Muscle of leg (tissue), 16 donors: ENCODE measurements around the gene DYNC1I1. TPM values are rescaled to one million over a fixed set of nuclear protein-coding genes. Genes with fewer than 3 reads are reported as not detected.

Source experiments
- DNase-seq: peaks from one replicate; pipeline ENCODE4 v3.0.0; 2013
- H3K27ac ChIP-seq: one replicate; pipeline ENCODE4 v1.5.1; 2013; ENCODE audit warnings: mild to moderate bottlenecking, low read length, control low read depth
- H3K27me3 ChIP-seq: one replicate; pipeline ENCODE4 v1.6.1; 2013; ENCODE audit warnings: low read length; ENCODE audit not compliant: control insufficient read depth, insufficient read depth
- H3K36me3 ChIP-seq: one replicate; pipeline ENCODE4 v1.6.1; 2013; ENCODE audit warnings: low read length; ENCODE audit not compliant: control insufficient read depth, insufficient read depth
- H3K4me1 ChIP-seq: one replicate; pipeline ENCODE4 v1.6.1; 2013; ENCODE audit warnings: low read length; ENCODE audit not compliant: control insufficient read depth, insufficient read depth
- H3K4me3 ChIP-seq: one replicate; pipeline ENCODE4 v1.5.1; 2013; ENCODE audit warnings: low read length, control low read depth
- H3K9me3 ChIP-seq: replicated peaks from 2 replicates; pipeline ENCODE4 v1.6.1; 2013; ENCODE audit warnings: low read depth, low read length; ENCODE audit not compliant: control insufficient read depth
- WGBS: methylation state at CpG from one replicate; pipeline ENCODE4 v1.1.5; 2013; ENCODE audit warnings: missing lambda C conversion rate; ENCODE audit not compliant: insufficient coverage; 5-methylcytosine and 5-hydroxymethylcytosine counted together
- long read RNA-seq, 11 donors: transcript quantifications; one replicate each; lab custom pipeline, GENCODE V29; 2026
- polyA plus RNA-seq, 8 donors: library from polyadenylated mRNA; unstranded; fragments of 120-200 nt; gene quantifications; one replicate each; pipeline versions ENCODE4 v1.2.1 to v1.2.3, GENCODE V29; 2013; ENCODE audit warnings: inconsistent platforms in 1 of 8, low replicate concordance in 1 of 8; ENCODE audit not compliant: insufficient read length in 8 of 8, insufficient read depth in 1 of 8
- total RNA-seq: library from RNA; stranded (reverse); fragments of 120-200 nt; gene quantifications from one replicate; pipeline ENCODE4 v1.2.4, GENCODE V29; 2013

The DYNC1I1 gene
- total RNA-seq, result 0.53 TPM
- polyA plus RNA-seq, result 1 to 10 TPM in 5 of 8 donors, under 1 TPM in 3; 0.39 to 1.3 (median 1.1) TPM
- long read RNA-seq, donor 1, result 0 reads
- long read RNA-seq, donor 2, result 0 reads
- long read RNA-seq, donor 3, result 0 reads
- long read RNA-seq, donor 4, result 0 reads
- long read RNA-seq, donor 5, partial matches to known transcripts, result 0 of 1 reads
- long read RNA-seq, donor 5, other reads (novel, unspliced or antisense), result 0 of 1 reads
- long read RNA-seq, donor 6, result 0 reads
- long read RNA-seq, donor 7, result 0 reads
- long read RNA-seq, donor 8, partial matches to known transcripts, result 0 of 1 reads
- long read RNA-seq, donor 8, other reads (novel, unspliced or antisense), result 0 of 1 reads
- long read RNA-seq, donor 9, result 0 reads
- long read RNA-seq, donor 10, result 0 reads
- long read RNA-seq, donor 11, result 0 reads

DNA sequence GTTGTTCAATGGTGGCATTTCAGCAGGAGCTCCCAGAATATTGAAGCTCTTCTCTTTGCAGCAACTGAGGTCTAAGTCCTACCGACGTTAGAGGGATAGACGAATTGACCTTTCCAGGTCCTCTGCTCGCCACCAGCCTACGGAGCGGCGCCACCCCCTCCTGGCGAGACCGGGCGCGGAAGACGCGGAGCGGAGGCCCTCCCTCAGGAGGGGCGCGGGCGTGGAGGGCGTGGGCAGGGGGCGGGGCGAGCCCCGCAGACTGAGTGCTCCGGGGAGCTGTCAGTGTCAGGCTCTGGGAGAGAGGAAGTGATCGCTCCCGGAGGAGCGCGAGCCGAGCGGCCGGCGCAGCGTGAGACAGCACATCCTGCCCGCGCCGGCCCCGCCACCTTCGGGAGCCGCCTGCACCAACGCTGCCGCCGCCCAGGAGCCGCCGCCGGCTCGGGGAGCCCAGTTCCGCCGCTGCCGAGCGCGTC, at the start of gene DYNC1I1:
DYNC1I1 (plus strand) TSS at position 257 of the 473 bp plus-strand sequence. CDS start 32,176 bp downstream, outside the sequence.
- peak within 1 kb of the TSS; percentile 41 for H3K4me3 ChIP-seq
- H3K27ac ChIP-seq, result no peak within 1 kb of the TSS
- H3K27me3 ChIP-seq, result peaks cover 10% of the 10 kb centered on the region
- H3K4me1 ChIP-seq, result peaks cover 9% of the 10 kb centered on the region
- DNase-seq, result peak; percentile 57
- no peaks in the 10 kb centered on the region for H3K36me3 ChIP-seq
- H3K9me3 ChIP-seq, result no peaks in the 10 kb centered on the region
- WGBS, result under 1% methylated on average over 47 of the region's 49 CpGs

DNA sequence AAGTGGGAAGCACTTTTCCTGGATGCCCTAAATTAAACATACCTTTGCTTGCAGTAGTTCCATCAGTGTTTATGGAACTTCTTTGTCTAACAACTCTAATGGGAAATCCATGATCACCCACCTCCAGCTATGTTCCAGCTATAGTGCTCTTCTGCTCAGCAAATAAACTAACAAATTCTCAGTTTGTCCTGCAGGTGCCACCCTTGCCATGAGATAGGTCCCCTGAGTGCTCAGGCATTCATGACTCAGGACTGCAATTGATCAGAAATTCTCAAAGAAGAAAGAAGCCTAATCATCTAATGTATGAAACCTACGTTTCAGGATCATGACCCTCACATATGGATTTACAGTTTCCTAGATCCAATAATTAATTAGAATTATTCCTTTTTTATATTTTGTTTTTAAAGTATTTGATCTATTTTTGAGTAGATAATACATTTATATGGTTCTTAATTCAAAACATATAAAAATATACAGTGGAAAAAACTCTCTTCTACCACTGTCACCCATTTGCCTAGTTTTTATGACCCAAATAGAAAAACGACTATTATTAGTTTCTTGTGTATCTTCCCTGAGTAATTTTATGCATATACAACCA, 48.7 kb upstream of the DYNC1I1 start:
- Histone ChIP-seq H3K27ac (no peak overlapping the region), H3K27me3 (no peaks in the 10 kb centered on the region), H3K4me3 (no peak overlapping the region), H3K9me3 (no peaks in the 10 kb centered on the region), H3K4me1 (no peaks in the 10 kb centered on the region), H3K36me3 (no peaks in the 10 kb centered on the region)
- peak; percentile 14 for DNase-seq
- no CpG with 5 or more reads among the region's 2 CpGs for WGBS

DNA sequence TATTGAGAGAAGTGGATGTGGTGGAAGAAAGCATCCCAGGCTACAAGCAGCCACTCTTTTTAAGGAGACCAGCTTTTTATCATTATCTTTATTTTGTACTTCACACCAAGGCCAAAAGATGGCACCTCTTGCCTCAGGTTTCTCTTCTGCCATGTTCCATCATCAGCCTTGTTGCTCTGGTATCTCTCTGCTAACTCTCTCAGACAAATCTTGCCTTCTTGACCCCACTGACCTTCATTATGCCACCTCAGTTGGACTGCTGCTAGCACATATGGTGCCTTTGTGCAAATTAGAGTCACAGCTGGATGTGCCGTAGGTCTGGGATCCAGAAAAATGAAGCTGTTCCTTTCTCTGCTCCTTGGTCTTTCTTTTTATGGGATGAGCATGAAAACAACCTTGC, 47.1 kb upstream of the DYNC1I1 start:
- H3K36me3 ChIP-seq, result no peaks in the 10 kb centered on the region
- no peak for DNase-seq
- no peak overlapping the region for H3K4me3 ChIP-seq
- no peaks in the 10 kb centered on the region for H3K9me3 ChIP-seq
- no peaks in the 10 kb centered on the region for H3K27me3 ChIP-seq
- H3K4me1 ChIP-seq, result no peaks in the 10 kb centered on the region
- no peak overlapping the region for H3K27ac ChIP-seq
- WGBS, result no CpG with 5 or more reads among the region's 1 CpG

DNA sequence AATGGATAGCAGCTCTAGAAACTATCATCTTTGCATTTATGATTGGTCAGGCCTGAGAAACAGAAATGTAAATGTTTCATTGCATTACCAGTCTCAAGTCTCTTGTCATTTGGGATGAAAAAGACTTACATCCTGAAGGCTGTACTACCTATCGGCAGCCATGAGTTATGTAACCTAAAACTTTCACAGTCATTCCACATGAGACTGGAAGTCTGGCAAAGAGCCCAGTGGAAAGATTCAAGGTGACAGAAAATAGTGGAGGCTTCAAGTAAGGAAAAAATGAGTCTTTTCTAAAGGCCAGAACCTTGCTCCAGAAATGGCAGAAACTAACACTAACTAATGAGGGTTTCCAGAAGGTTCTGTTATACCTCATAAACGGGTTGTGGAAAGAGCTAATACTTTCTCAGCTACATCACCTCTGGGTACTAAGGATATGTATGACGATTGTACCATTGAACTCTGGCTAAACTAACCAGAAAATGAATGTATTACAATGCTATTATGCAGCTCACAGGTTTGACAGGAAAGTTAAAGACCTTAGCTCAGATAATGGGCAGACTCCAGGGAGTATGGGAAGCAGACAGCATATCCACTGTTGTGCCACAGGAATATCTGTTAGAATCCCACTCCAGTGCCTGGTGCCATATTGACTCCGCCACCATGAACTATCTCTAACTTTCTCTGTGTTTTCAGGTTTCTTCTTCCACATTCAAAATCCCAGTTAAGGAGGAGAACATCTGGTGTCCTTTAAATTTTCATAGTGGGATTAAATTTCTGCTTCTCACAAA, 41.7 kb upstream of the DYNC1I1 start:
- H3K27ac ChIP-seq, result no peak overlapping the region
- no CpG with 5 or more reads among the region's 4 CpGs for WGBS
- no peaks in the 10 kb centered on the region for H3K9me3 ChIP-seq
- peak; percentile 9 for DNase-seq
- no peak overlapping the region for H3K4me3 ChIP-seq
- H3K4me1 ChIP-seq, result no peaks in the 10 kb centered on the region
- H3K36me3 ChIP-seq, result no peaks in the 10 kb centered on the region
- no peaks in the 10 kb centered on the region for H3K27me3 ChIP-seq

DNA sequence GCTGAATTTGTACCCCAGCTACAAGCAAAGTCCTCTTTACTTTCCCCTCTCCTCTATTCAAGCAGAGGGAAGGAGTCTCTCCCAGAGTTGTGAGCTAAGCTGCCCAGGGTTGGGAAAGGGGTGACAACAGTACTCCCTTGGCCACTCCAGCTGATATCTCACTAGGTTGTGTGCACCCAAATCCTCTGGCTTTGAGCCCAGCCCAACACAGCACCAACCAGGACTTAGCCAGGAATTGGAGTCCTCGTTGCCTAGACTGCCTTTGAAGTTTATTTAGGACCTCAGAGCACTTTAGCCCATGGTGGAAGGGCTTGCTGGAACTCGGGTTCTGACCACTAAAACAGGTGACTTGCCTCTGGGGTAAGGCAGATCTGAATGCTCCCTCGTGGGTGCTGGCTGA, 35.7 kb upstream of the DYNC1I1 start:
- Histone ChIP-seq H3K9me3 (no peaks in the 10 kb centered on the region), H3K27me3 (no peaks in the 10 kb centered on the region), H3K4me1 (peaks cover 2% of the 10 kb centered on the region), H3K4me3 (no peak overlapping the region), H3K27ac (no peak overlapping the region), H3K36me3 (no peaks in the 10 kb centered on the region)
- WGBS, result 59% methylated on average over 2 of the region's 3 CpGs
- DNase-seq, result no peak

DNA sequence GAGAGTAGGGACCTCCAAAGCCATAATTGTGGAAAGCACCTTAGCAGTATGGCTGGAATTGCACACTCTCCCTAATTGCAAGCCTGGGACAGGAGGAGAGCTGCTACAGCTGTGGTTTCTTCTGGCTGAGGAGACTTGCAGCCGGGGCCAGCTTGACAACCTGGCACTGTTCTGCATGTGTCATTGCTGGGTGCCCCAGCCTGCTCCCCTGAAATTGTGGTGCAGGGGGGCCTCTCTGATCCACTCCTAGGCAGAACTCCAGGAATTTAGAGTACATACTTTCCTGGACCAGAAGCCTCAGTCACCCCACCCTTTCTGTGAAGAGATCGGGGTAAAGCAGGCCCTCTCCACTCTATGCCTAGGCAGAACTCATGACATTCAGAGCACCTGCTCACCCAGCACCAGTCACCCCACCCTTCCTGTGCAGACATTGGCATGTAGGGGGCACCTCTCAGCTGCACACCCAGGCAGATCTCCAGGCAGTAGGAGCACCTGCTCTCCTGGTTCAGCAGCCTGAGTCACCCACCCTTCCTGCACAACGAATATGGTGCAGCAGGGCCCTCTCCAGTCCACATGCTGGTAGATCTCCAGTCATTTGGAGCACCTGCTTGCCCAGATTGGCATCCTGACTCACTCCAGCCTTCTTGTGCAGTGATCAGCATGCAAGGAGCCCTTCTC, 34.4 kb upstream of the DYNC1I1 start:
- Histone ChIP-seq H3K27me3 (no peaks in the 10 kb centered on the region), H3K4me1 (peaks cover 2% of the 10 kb centered on the region), H3K9me3 (no peaks in the 10 kb centered on the region), H3K4me3 (no peak overlapping the region), H3K36me3 (no peaks in the 10 kb centered on the region), H3K27ac (no peak overlapping the region)
- WGBS, result 73% methylated on average over 2 of the region's 3 CpGs
- DNase-seq, result no peak

DNA sequence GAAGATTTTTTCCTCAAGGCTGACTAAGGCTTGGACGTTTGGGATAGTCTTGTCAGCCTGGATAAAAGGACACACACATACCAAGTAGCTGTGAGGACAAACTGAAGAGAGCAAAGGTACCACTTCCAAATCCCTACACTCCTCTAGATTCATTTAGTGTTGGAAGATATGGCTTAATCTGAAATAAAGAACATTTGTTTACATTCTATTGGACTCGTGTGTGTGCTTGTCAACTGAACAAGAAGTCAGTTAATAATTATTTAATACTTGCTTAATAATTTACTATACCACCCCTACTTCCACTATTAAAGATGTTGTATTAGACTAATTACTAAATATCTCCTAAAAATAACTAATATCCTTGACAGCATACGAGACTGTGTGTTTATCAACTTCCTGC, 23.3 kb upstream of the DYNC1I1 start:
- no peaks in the 10 kb centered on the region for H3K27me3 ChIP-seq
- no peaks in the 10 kb centered on the region for H3K36me3 ChIP-seq
- H3K27ac ChIP-seq, result no peak overlapping the region
- no peaks in the 10 kb centered on the region for H3K4me1 ChIP-seq
- WGBS, result no CpG with 5 or more reads among the region's 3 CpGs
- H3K4me3 ChIP-seq, result no peak overlapping the region
- H3K9me3 ChIP-seq, result no peaks in the 10 kb centered on the region
- DNase-seq, result no peak

DNA sequence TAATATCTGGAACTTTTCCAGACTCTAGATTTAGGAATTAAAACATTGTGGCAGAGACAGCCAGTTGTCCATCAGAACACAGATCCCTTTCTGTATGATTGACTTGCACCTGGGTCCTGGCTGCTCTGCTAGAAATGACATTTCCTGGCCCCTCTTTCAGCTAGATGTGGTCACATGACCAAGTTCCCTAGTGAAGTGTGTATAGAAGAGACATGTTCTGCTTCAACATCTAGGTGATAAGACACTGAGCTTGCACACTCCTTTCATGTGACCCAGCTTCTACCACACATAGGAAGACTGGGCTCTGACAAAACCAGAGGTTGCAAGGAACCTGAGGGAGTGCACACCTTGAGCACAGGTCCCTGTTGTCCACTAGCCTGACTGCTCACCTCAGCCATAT, 22.8 kb upstream of the DYNC1I1 start:
- no peak for DNase-seq
- H3K27ac ChIP-seq, result no peak overlapping the region
- no peaks in the 10 kb centered on the region for H3K4me1 ChIP-seq
- no peaks in the 10 kb centered on the region for H3K9me3 ChIP-seq
- no peaks in the 10 kb centered on the region for H3K36me3 ChIP-seq
- no peaks in the 10 kb centered on the region for H3K27me3 ChIP-seq
- no peak overlapping the region for H3K4me3 ChIP-seq

DNA sequence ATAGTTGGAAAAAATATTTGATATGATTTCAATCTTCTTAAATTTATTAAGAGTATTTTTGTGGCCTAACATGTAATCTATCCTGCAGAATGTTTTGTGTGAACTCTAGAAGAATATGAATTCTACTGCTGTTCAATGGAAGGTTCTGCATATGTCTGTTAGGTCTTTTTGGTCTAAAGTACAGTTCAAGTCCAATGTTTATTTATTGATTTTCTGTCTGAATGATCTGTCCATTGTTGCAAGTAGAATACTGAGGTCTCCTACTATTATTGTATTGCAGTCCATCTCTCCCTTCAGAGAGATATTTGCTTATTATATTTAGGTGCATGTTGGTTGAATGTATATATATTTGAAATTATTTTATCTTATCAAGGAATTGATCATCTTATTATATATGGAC, 18.9 kb upstream of the DYNC1I1 start:
- Histone ChIP-seq H3K9me3 (no peaks in the 10 kb centered on the region), H3K27ac (no peak overlapping the region), H3K4me3 (no peak overlapping the region), H3K36me3 (no peaks in the 10 kb centered on the region), H3K4me1 (no peaks in the 10 kb centered on the region), H3K27me3 (peaks cover 2% of the 10 kb centered on the region)
- no peak for DNase-seq
